NK-92 treated with Interleukin-12 subunit alpha and Interleukin-12 subunit beta, amount 100 ng/mL, for 24 hours (cell line): ENCODE measurements around the gene SCN5A.

ENCODE experiments used
- DNase-seq: peaks from one replicate; lab custom pipeline; 2025; lab: John Stamatoyannopoulos, UW

Gene SCN5A

DNA sequence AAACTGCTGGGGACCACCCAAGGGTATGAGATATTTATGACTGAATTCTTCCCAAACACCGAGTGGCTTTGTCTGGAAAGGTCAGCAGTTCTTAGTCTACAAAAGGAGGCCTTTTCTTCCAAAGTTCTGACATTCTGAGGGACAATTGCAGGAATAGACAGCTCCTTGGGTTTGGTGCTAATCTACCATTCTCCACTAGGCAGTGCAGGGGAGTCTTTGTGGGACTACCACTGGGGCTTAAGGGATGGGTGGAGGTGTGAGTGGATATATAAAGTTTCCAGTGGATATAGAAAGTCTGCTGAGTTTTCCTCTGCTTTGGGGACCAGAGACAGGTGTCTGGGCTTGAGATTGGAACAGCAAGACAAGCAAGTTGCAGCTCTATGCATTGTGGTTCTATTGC, 90.6 kb downstream of the SCN5A start:
- DNase-seq = no peak

DNA sequence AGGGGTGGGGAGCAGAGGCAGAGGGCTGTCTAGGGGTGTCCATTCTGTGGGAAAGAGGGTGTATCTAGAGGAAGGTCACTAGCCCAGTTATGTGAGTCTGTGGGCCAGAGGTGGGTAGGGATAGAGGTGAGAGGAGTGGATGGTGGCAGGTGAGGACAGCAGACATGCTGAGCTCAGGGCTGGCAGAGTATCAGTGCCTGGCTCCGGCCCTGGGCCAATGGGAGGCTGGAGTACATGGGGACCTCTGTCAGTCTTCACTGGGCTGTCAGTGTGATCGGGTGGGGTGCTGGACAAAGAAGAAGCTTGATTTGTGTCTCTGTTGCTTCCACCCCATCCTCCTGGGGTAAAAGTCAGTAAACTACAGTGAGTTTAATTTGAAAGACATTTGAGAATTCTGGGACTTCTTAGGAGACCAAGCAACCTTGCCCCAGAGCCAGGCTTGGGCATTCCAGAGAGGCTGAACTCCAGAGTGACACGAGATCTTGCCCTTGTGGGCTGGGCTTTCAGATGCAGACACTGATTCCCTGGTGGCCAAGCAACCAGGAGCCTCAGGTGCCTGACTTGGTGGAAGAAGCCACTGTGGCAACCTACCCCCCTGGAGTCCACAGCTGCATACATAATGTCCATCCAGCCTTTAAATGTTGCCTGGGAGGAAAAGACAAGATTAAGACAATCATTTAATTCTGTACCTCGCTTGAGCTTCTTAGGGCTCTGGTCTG, 92.7 kb downstream of the SCN5A start:
- DNase-seq = no peak

DNA sequence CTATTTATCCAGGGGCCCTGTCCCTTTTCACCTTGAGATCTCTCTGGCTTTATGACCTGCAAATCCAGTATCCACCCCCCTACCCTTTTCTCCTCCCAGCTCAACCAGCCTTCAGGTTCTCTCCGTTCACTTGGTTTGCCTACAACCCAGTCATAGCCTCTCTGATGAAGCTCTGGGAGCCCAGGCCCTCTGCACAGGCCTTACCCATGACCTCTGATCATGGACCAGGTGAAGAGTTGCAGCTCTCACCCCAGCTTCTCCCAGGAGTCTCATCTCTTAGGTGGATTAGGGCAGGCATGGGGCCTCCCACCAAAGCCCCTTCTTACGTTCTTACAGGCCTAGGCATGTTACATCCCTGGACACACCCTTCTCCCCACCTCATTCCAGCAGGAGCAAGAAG, 93.6 kb downstream of the SCN5A start:
- DNase-seq = no peak

DNA sequence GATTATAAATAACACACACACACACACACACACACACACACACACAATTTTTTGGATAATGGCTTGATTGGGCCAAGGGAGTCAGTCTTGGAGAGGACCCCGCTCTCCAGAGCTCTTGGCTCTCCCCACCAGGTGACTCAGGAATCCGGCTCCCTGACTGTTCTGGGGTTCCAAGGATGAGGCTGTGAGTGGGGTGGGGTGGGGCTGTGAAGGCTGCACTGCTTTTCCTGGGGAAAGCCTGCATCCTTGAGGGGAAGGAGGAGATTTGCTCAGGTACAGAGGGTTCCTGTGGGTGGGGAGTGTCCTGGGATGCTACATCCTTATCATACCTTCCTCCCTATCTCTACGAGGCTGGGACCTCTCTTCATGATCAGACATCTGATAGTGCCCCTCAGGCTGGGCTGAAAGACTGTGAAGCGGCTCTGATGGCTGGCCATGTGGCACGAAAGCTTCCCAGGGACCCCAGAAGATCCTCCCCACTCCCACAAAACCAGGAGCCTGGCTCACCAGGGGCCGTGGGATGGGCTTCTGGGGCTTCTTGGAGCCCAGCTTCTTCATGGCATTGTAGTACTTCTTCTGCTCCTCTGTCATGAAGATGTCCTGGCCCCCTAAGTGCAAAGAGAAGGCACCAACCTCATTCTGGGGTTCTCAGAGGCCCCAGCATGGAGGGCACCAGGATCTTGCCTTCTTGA, 94.2 kb downstream of the SCN5A start:
- DNase-seq = no peak

DNA sequence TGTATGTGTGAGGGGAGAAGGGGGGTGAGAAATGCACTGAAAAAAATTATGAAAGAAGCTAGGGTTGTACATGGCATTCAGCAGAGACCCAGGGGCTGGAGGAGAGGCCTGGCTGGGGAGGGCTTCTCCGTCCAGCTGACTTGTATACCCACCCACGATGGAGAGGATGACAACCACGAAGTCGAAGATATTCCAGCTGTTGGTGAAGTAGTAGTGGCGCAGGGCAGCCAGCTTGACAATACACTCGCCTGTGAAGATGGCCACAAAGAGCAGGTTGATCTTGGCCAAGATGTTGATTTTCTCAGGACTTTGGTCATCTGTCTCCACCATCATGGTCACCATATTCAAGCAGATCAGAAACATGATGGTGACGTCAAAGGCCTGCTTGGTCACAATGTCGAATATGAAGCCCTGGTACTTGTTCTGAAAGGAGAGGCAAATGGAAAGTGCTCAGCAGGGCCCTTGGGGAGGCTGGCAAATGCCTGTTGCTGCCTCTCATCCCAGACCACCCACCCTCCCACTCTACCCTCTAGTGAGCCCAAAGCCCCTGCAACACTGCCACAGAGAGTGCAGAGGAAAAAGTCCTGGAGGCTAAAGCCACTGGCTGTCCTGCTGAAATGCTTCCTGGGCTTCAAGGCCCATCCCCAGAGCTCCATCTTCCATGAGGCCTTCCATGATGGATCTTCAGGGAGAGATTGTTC, 95.2 kb downstream of the SCN5A start:
- DNase-seq = no peak

DNA sequence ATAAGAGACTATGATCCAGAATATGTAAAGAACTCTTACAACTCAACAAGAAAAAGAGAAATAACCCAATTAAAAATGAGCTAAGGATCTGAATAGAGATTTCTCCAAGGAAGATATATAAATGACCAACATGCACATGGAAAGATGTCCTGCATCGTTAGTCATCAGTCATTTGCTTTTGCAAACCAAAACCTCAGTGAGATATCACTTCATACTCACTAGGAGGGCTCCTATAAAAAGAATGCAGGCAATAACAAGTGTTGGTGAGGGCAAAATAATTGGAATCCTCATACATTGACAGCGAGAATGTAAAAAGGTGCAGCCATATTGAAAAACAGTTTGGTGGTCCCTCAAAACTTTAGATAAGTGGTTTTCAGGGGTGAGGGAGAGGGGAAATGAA, 96.4 kb downstream of the SCN5A start:
- no peak for DNase-seq

DNA sequence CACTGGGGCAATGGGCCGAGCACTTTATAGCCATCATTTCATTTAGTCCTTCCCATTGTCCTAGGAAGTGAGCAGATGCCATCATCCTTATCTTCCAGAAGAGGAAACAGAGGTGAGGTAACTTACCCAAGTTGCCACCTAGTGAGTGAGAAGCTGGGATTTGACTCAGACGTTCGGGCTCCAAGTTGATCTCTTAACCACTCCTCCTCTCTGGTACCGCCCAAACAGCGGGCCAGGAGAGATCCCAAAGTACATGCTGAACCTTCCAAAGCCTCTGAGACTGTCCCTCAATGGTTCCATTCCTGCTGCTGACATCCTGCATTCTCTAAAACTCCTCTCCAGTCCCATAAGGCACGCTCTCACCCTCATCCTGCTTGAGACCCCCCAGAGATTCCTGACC, 97.1 kb downstream of the SCN5A start:
- no peak for DNase-seq

DNA sequence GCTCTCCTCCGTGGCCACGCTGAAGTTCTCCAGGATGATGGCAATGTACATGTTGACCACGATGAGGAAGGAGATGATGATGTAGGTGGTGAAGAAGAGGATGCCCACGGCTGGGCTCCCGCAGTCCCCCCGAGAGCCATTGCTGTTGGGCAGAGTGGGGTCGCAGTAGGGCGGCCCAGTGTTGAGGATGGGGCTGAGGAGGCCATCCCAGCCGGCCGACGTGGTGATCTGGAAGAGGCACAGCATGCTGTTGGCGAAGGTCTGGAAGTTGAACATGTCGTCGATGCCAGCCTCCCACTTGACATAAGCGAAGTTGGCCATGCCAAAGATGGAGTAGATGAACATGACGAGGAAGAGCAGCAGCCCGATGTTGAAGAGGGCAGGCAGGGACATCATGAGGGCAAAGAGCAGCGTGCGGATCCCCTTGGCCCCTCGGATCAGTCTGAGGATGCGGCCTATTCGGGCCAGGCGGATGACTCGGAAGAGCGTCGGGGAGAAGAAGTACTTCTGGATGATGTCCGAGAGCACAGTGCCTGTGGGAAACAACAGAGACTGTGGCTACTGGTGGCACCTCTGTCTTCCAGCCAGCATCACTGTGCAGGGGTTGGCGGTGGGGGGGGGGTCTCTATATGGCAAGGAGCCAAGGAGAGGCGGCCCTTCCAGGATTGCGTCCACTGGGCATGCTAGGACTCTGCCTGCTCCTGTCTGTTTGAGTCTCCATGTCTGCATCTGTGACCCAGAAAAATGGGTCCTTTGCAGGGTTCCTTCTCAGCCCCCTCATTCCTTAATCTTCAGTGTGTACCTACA, 98.3 kb downstream of the SCN5A start:
- no peak for DNase-seq

DNA sequence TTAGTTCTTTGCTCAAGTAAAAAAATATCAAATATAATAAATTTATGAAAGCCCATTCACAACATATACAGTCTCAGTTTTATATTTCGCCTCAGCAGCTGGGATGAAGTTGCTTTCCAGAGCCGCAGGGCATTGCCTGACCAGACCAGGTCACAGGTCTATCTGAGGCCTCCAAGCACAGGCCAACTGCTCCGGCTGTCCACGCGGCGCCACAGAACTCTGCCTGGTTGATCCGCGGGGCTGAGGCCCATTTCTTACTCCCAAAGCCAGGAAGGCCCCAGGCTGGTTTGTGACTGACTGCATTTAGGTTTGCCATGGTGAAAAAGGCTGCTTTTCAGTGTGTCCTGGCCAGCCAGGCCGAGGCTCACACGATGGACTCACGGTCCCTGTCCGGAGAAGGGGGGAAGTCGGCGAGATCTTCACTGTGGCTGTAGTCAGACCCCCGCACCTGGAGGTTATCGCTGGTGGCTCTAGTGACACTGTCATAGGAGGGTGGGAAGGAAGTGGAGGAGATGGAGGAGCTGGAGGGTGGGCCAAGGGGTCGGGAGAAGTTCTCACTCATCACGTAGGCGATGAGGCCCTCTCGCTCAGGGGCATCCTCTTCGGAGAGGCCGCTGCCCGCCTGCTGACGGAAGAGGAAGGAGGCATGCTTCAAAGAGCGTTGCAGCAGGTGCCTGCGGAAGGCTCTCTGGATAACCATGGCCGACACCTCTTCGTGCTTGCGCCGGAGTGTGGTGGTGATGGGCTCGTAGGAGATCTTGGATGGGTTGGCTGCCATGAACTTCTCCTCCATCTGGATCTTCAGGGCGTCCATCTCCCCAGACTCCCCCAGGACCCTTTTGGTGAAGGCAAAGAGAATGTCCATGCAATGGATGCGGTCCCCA, 99.3 kb downstream of the SCN5A start:
- no peak for DNase-seq

DNA sequence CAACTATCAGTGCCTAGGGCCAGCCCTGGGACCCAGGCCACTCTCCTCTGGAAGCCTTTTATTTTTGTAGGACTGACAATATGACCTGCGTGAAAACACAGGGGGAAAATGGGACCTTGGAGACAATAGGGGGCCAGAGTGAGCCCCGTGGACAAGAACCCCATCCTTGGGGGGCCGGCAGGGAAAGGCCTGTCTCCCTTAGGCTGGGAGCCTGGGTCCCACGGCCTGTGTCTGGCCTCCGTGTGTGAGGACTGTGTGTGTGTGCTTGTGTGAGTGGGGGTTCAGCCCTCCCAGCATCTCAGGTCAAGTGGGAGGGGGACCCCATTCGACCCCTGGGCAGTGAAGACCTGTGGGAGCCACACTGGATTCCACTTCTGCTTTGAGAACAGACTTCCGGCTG, 100.0 kb downstream of the SCN5A start:
- DNase-seq = no peak

DNA sequence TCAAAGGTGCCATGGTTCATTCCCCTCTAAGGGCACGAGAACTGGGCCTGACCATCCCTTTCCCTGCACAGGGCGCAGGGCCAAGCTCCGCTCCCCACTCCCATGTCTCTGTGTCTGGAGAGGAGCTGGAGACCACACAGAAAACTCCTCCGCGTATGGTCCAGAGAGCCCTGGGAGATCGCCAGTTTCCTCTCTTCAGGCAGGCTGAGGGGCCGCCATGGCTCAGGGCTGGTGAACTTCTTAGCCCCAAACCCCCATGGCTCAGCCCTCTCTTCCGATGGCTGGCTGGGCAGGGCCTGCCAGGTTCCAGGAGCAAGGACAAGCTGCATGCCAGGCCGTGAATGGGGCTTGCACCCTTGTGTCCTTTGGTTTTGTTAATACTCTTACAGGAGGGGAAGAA, 100.4 kb downstream of the SCN5A start:
- DNase-seq = no peak

DNA sequence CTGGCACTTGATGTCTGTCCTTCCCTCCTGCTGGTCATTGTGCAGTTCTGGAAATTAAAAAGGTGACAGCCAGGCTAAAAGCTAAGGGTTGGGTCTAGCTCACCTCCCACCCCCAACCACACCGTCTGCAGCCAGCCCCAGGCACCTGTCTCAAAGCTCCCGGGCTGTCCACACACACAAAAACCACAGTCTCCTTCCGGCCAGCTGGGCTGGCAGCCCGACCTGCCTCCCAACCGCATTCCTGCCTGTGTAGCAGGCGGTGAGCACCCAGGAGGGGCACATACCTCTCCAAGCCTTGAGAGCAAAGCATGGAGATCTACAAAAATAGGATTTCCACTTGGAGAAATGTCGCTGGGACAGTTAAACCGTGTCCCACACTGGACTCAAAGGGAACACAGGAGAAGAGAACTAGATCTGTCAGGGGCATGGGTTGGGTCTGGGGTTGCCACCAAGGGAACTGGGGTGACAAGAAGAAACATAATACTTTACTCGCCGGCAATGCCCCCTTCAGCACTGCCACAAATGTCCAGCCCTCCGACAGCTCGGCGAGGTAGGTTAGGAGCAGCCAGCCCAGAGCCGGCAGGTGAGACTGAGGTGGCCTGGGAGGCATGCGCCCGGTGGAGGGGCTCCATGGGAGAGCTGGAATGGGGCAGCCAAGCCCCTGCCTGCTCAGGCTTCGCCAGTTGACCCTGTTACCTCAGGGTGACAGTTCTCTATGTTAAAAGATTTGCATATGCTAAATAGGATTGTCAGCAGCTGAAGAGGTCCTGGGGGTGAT, 101.1 kb downstream of the SCN5A start:
- no peak for DNase-seq

DNA sequence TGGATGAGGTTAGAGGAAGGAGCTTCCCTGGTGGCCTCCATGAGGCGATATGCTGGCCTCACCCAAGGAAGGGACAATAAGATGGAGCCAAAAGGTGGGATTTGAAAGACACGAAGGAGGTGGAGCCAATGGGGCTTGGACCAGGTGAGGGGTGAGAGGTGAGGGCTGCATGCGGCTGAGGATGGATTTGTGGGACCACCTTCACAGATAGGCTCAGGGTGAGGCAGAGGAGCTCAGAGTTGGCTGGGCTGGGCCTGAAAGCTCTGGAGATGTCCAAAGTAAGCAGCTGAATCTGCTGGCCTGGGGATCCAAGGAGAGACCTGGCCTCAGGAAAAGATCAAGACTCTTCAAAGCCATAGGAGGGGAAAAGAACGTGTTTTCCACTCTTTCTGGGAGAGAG, 103.5 kb downstream of the SCN5A start:
- no peak for DNase-seq

DNA sequence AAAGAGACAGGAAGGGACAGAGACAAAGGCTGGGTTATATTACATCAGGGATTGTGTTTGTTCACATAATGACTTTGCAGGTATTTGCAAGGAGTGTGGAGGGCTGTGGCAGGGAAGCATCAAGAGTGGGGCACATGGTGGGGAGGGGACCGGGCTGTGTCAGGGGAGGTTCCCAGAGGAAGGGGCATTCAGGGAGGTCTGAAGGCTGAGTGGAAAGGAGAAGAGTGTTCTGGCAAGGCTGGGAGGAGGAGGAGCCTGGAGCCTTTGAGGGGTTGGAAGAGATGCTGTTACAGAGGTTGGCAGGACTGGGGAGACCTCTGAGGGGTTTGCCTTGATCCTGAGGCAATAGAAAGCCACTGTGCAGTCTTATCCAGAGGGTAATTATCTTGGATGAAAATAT, 103.9 kb downstream of the SCN5A start:
- DNase-seq = no peak

DNA sequence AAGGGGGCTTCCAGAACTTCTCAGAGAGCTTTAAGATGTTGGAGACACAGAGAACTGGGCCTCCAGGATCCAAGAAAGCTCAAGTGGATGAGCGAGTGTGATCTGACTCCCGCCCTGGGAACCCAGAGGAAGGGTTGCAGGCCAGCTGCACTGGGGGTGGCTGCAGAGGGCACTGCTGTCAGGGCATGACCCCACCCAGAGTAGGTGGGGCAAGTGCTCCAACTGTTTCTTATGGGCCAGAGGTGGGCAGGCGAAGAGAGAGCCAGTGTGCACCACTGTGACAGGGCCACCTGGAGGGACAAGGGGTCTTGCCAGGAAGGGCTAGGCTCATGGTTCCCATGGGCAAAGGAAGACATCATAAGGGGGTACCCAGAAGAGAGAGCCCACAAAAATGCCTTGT, 104.6 kb downstream of the SCN5A start:
- no peak for DNase-seq

DNA sequence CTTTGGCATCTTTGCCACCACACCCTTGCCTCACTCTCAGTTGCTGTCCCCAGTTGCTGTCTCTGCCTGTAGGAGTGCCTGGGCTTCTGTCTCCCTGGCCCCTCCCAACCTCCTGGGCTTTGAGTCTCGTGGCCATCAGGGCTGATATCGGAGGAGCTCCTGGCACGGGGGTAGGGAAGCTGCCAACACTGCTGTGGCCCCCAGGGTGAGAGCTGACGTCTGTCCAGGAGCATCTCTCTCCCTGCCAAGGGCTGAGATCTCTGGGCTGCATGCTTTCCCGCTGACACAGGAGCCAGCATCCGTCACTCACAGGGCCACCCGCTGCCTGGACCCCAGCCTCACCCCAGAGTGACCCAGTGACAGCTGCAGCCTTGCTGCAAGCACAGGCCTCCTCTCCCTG, 105.9 kb downstream of the SCN5A start:
- no peak for DNase-seq

DNA sequence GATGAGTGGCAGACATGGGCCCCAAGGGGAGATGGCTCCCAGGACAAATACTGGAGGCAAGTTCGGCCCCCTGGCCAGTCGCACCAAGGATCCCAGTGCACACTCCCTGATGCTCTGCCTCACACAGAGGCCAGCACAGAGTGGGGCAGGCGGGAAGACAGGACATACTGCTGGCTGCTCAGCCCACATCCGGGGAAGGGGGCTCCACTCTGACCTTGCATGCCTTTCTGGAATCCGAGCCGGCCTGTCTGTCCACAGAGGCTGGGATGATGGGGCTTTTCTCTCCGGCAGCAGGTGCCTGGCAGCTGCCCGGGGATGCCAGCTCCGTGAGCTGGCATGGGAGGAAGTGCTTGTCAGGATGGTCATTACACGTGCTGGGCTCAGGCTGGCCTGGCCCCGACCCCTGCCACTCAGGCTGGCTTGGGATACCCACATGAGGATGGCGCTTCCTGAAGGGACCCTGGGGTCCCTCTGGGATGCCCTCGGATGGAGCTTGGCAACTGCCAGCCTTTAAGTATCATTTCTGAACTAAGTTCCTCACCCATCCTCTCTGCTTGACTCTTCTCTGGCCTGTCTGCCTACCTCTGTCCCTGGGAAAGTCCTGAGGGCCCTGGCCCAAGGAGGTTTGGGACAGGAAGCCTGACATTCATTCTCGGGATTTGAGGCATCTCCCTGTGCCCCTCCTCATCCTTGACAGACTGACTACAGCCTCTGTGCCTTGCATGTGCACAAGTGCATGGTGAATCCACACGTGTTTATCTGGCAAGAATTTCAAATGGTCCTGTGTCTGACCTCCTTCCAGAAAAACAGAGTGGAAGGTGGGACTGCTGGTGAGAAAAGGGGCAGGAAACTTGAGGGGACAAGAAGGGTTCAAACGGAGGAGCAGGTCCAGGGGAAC, 106.8 kb downstream of the SCN5A start:
- no peak for DNase-seq

DNA sequence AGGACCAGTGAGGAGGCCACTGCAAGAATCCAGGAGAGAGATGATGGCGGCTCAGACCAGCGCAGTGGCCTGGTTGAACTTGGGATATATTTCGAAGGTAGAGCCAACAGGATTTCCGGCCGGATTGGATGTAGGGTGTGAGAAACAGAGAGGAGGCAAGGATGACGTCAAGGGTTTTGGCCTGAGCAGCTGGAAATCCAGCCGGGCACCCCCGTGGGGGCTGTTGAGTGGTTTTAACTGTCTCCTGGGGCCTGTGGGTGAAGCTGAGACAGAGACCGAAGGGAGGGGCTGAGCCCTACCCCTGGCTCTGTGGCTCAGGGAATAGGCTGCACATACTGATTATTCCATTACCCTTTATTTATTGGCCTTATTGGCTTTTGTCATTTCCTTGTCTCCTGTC, 107.7 kb downstream of the SCN5A start:
- no peak for DNase-seq

DNA sequence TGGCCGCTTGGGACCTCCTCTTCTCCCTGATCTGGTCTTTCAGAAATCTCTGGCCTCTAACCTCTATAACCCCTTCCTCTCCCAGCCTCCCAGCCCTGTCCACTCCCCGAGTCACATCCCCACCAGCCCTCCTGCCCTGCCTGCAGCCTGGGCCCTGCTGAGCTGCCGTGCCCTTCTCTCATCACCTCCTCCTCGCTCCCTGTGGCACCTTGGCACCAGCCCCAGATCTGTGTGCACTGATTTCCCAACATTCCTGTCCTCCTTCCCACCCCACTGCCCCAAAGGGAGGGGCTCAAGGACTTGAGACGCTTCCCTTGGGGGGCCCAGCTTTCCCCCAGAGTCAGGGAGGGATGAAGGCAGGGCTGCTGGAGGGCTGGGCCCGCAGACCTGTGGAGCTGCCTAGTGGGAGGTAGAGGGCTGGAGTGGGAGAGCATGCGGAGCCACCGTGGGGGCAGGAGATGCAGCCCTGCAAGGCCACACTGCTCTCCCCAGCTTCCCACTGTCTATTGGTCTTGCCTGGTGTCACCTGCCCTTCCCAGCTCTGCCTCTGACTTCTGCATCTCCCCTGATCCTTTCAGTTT, 110.6 kb downstream of the SCN5A start:
- DNase-seq = no peak
